Activated naive CD4-positive, alpha-beta T cell (primary cell): Measurements from ENCODE around the gene ITGA6.
"Not testable (repeated sequence)": the region's sequence is repeated elsewhere in the genome, so short reads cannot be mapped to it uniquely, and the experiment has no call there.

ENCODE experiments used
- DNase-seq, 4 experiments: peaks; one replicate each; lab custom pipeline; 2025; lab: John Stamatoyannopoulos, UW

The ITGA6 gene

DNA sequence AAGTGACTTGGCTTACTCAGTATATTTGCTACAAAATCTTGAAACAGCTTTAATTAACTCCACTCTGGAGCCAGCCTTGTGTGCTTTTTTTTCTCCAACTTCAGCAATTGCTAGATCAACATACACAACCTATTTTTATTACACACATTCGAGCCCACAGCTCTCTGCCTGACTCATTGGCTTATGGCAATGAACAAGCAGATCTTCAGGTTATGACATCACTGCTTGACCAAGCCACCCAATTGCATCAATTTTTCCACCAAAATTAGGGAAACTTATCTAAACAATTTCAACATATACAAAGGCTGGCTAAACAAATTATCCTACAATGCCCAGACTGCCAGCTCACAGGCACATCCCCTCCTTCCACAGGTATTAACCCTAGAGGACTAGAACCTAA lies 88.9 kb downstream of the ITGA6 start:
- DNase-seq = no peak

DNA sequence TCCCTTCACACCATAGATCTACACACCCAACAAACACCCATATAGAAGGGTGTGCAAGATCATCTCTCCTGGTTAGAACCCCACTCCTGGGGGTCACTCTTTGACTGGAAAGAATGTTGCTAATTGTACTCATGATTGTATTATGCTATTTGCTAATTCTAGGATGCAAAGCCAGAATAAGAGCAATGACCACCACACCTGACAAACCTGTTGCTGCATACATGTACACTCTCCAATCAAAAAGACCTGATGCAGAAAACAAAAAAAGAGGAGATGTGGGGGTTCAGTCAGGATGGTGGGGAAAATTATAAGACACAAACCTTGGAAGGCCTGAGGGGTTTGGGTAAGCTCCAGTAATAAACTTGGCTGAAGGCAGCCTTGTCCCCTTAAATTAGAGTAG lies 91.6 kb downstream of the ITGA6 start:
- DNase-seq = no peak

DNA sequence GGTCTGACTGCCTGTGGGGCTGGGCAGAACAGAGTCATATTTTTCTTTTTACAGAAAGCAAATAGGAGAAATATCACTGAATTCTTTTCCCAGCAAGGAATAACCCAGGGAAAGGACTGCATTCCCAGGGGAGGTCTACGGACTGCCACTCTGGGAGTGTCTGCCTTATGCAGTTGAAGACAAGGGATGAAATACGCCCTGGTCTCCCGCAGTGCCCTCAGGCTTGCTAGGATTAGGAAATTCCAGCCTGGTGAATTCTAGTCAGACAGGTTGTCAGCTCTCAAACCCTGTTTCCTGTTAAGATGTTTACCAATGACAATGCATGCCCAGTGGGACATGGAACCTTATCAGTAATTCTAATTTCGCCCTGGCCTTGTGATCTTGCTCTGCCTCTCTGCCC lies 98.2 kb downstream of the ITGA6 start:
- DNase-seq = no peak

DNA sequence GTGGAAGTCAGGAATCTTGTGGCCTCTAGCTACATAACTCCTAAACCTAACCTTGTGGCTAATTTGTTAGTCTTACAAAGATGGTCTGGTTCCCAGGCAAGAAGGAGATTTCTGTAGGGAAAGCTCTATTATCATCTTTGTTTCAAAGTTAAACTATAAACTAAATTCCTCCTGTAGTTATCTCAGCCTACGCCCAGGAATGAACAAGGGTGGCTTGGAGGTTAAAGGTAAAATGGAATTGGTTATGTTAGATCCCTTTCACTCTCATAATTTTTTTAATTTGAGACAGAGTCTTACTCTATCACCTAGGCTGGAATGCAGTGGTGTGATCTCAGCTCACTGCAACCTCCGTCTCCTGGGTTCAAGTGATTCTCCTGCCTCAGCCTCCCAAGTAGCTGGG lies 103.9 kb downstream of the ITGA6 start:
- DNase-seq = no peak

DNA sequence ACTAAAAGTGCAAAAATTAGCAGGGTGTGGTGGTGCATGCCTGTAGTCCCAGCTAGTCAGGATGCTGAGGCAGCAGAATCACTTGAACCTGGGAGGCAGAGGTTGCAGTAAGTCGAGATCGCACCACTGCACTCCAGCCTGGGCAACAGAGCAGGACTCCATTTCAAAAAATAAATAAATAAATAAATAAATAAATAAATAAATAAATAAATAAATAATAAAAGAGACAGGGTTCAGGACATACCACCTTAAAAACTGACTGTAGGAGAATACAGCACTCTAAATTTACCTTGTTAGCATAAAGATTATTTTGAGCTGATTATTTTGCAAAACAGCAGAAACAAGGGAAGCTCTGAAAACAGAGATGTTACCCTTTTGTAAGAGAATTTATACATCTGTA lies 105.1 kb downstream of the ITGA6 start:
- DNase-seq = not testable (repeated sequence)

DNA sequence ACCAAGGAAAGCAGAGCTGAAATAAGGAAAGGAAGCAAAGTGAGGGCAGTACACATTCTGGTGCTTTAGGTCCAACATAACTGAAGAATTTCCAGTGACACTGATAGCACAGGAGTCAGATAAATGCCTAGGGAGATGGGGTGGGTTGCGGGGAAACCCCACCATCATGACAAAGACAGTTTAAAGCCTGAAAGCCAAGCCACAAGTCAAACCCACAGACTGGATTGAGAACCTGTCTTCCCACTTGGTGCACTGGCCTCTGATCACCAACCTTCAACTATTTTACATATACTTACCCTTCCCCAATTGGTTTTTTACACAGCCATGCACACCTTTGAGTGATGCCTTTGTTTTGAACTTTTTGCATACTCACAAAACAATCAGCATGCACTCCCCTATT lies 106.3 kb downstream of the ITGA6 start:
- no peak for DNase-seq

DNA sequence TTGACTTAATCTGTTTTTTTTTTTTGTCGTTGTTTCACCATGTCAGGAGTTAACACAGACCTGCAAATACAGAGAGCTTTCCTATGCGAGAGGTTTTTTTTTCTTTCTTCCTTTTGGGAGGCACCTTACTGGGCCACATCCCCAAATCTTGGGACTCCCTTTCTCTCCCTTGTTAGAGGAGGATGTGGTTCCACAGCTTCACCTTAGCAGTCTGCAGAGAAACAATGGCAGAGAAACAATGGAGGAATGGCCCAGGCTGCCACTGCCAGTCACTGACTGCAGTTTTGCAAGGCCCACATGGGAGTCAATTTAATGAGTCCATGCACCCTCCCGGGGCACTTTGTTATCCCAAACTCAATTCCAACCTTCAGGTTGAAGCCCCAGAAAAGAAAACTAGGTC lies 107.7 kb downstream of the ITGA6 start:
- DNase-seq = no peak

DNA sequence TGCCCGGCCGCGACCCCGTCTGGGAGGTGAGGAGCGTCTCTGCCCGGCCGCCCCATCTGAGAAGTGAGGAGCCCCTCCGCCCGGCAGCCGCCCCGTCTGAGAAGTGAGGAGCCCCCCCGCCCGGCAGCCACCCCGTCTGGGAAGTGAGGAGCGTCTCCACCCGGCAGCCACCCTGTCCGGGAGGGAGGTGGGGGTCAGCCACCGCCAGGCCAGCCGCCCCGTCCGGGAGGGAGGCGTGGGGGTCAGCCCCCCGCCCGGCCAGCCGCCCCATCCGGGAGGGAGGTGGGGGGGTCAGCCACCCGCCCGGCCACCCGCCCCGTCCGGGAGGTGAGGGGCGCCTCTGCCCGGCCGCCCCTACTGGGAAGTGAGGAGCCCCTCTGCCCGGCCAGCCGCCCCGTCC lies 110.5 kb downstream of the ITGA6 start:
- DNase-seq = not testable (repeated sequence)

DNA sequence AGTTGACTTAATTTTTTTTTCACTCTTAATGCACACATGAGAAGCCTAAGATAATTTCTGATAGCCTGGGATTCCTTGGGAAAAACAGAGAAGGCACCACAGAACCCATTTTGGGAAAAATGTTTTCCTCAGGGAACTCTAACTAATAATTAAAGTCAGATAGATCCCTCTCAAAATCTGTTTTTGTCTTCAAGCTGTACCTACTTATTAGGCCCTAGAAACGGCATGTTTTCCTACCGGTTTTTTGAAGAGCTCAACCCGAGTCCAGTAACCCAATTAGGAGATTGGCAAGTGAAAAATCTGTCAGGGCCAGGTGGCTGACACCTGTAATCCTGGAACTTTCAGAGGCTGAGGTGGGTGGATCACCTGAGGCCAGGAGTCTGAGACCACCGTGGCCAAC lies 112.4 kb downstream of the ITGA6 start:
- DNase-seq = no peak

DNA sequence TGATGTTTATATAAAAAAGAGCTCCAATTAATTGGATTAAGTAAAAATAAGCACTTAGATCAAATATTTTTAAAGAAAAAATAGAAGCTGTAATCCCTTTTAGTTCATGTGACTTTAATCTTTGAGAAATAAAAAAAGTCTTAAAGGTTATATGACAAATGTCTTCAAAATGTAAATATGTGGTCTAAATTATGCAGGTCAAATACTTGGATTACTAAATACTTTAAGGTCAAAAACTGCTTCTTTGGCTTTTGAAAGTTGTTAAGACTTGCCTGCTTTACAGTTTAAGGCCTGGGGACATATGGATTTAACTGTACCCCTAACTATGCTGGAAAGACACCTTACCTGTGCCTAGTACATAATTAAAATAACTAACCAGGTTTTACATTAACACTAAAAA lies 113.0 kb downstream of the ITGA6 start:
- DNase-seq = no peak

DNA sequence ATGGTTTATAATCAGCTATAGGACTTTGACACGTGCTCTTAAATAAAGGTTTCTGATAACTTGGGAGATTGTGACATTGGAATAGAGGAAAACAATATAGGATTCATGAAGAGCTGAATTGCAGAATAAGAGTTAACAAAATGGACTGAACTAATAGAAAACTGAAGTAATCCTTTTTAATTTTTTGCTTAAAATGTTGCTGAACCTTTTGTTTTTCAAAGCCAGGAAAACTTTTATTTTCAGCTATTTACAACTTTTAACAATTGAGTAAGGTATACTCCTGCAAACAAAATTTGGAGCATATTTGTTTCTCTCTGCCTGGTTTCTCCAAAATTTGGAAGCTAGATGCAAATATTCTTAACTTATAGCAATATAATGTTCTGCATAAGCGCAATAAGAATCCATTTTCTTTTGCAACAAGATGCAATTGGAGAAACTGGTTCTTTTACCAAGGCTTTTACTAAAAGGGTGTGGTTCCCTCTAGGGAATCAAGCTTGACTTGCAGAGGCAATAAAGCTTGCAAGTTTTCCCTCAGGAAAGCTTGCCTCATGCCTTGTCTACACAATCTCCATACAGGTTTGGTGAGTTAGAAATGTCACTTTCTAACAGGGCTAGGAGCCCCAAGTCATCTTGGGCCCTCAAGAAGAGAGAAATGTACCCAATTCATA lies 118.2 kb downstream of the ITGA6 start:
- DNase-seq = no peak

DNA sequence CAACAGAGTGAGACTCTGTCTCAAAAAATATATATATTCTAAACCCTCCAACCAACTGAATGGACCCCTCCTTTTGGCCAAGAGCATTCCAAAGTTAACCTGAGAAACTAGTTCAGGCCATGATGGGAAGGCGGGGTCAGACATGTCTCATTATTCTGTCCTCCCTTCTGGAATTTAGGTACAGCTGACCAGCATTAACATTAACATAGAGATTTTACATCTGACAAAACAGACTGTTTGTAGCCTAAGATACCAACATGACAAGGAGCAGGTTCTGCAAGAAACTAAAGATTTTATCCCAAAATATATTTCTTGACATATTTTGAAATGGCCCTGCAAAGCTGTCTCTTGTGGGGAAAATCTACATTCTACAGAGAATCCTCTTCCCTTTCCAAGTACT lies 121.7 kb downstream of the ITGA6 start:
- DNase-seq = no peak

DNA sequence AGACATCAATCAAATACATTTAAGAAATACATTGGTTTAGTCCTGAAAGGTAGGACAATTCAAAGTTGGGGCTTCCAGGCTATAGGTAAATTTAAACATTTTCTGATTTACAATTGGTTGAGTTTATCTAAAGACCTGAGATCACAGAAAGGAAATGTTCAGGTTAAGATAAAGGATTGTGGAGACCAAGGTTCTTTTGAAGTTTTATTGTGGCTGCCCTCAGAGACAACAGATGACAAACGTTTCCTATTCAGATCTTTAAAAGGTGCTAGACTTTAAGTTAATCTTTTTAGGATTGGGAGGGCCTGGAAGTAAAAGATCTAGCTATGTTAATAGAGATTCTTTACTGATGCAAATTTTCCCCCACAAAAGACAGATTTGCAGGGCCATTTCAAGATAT lies 122.4 kb downstream of the ITGA6 start:
- not testable (repeated sequence) for DNase-seq

DNA sequence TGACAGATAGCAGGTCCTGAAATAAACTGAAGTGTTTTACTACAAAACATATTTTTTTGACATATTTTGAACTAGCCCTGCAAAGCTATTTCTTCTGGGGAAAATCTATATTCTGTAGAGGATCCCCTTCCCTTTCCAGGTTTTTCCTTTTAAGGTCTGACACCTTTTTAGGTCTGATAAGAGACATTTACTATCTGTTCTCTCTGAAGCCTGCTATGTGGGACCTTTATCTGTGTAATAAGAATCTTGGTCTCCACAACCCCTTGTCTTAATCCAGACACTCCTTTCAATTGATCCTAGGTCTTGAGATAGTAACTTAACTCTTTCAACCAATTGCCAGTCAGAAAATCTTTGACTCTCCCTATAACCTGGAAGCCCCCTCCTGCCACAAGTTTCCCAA lies 123.0 kb downstream of the ITGA6 start:
- DNase-seq = no peak

DNA sequence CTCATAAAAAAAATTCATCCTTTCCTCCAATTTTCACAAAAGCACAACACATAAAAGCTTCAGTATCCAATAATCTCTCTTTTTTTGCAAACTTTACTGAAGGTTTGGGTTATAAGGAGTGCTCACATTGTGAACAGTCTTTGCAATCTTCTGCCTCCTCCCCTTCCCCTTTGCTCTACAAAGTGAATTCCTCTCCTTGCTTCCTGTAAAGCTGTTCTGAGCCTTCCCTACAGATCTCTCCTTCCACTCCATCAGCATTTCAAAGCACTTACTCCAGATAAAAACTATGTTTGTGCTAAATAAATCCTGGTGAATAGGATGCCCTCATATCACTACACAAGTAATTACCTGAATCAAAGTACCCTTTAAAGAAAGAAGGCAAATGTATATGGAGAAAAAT lies 123.9 kb downstream of the ITGA6 start:
- no peak for DNase-seq

DNA sequence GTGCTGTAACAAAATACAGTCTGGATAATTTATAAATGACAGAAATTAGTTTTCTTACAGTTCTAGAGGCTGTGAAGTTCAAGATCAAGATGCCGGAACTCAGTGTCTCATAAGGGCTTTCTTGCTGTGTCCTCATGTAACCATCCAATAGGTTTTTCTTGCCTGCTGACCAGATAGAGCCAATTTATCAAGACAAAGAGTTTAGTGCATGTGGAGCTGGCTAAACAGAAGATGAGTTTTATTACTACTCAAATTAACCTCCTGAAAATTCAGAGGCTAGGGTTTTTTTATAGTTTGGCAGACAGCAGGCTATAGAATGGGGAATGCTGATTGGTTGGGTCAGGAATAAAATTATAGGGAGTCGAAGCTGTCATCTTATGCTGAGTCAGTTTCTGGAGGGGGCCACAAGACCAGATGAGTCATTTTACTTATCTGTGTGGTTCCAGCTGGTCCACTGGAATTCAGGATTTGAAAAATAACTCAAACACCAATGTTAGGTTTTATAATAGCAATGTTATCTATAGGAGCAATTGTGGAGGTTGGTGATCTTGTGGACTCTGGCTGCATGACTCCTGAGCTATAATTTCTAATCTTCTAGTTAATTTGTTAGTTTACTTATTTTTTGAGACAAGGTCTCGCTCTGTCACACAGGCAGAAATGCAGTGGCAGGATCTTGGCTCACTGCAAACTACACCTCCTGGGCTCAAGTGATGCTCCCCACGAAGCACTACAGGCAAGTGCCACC lies 125.3 kb downstream of the ITGA6 start:
- no peak for DNase-seq

DNA sequence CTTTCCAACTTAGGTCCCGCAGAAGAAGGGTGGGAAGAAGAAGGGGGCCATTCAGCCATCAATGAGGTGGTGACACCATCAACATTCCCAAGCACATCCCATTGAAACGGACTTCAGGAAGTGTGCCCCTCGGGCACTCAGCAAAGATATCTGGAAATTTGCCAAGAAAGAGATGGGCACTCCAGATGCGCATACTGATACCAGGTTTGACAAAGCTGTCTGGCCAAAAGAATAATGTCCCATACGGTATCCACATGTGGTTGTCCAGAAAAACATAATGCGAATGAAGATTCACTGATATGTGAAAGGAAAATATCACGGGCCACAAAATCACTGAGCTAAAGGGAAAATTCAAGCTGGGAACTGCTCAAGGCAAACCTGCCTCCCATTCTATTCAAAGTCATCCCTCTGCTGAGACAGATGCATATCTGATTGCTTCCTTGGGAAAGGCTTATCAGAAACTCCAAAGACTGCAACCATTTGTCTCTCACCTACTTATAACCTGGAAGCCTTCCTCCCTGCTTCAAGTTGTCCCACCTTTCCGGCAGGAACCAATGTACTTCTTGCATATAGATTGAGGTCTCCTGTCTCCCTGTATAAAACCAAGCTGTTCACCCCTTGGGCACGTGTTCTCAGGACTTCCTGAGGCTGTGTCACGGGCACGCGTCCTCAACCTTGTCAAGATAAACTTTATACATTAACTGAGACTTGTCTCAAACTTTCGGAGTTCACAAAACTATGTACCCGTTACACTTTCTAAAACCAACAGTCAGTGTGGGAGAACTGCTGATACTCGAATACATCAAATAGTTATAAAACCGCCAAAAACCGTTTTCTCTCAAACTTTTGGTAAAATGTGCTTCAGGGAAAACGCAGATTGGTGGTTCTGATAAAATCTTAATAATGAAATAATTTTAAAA lies 127.2 kb downstream of the ITGA6 start:
- no peak for DNase-seq

DNA sequence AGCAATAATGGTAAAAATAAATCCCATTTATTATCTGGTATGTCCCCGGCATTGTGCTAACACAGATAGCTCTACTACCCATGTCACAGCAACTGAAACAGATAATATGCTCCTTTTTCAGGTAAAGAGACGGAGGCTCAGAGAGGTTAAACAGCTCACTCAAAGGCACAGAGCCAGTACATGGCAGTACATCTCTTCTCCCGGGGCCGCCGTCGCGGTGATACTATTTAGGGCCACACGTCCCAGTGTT lies 127.8 kb downstream of the ITGA6 start:
- no peak for DNase-seq
